Measurements from ENCODE around the gene ZFR2.

DNA sequence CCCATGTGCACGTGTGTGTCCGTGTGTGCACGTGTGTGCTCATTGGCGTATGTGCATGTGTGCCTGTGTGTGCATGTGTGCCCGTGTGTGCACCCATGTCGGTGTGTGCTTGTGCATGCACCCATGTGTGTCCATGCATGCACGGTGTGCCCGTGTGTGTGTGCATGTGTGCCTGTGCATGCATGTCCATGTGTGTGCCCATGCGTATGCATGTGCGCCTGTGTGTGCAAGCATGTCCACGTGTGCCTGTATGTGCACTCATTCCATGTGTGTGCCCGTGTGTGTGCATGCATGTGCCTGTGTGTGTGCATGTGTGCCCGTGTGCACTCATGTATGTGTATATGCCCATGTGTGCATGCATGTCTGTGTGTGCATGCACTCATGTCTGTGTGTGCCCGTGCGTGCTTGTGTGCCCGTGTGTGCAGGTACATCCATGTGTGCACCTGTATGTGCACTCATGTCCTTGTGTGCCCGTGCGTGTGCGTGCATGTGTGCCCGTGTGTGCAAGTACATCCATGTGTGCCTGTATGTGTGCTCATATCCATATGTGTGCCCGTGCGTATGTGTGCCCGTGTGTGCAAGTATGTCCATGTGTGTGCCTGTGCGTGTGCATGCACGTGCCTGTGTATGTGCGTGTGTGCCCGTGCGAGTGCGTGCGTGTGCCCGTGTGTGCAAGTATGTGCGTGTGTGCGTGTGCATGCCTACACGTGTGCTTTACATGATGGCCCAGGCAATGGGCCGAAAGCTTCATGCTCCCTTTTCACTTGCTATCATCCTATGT lies 61.1 kb downstream of the ZFR2 start:
- TF ChIP-seq CTCF (conservative IDR thresholded peaks at IDR 0.05; ENCODE audit: low read depth, low read length), result no peak
- TF ChIP-seq EZH2 (IDR thresholded peaks at IDR 0.05; ENCODE audit: borderline replicate concordance, low read depth, low read length, poor library complexity, severe bottlenecking), result no peak
